GM12864 (cell line): ENCODE data around the gene CHKB.

Source experiments
- DNase-seq: peaks from one replicate; pipeline ENCODE4 v3.0.0-alpha.2; 2011; ENCODE audit warnings: low read depth
- H3K4me3 ChIP-seq: 2 replicates; pipeline ENCODE4 v1.5.1; 2011; ENCODE audit warnings: mild to moderate bottlenecking, low read depth, low read length, control low read depth
- CTCF ChIP-seq: IDR thresholded peaks from 2 replicates; pipeline ENCODE4 v1.5.1; 2011; ENCODE audit warnings: low read depth, mild to moderate bottlenecking, moderate library complexity, low read length, control low read depth, inconsistent platforms; ENCODE audit errors: missing control alignments

CHKB gene

GRCh38 chr22:50581031-50581949, 1.4 kb downstream of the CHKB start:
- TF ChIP-seq CTCF: no peak
- no peak for DNase-seq
- peak overlapping the region; percentile 95 for H3K4me3 ChIP-seq

GRCh38 chr22:50579752-50580151, 2.9 kb downstream of the CHKB start:
- TF ChIP-seq CTCF: no peak
- no peak for DNase-seq
- H3K4me3 ChIP-seq: no peak overlapping the region

DNA sequence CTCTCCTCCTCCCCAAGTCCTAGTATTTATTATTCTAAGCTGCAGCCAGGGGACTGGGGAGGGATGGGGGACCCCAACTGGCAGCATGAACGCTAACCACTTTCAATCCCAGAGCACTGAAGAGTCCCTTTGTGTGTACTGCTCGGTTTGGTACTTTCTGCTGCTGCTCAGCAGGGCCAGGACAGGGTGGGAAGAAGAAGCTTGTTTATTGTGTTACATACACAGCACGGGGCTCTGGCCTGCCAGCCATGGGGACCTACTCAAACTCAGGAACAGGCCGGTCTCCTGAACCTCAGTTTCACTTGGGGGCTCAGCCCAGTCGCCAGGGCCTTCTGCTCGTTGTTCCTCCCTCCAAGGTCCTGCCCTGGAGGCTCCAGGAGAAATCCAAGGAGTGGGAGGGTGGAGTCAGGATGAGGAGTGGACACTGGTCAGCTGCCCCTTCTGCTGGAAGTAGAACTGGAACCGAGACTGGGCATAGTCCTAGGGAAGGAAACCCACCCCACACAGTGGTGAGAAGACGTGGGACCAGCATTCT, 3.8 kb downstream of the CHKB start:
- TF ChIP-seq CTCF: no peak
- no peak overlapping the region for H3K4me3 ChIP-seq
- DNase-seq: no peak

DNA sequence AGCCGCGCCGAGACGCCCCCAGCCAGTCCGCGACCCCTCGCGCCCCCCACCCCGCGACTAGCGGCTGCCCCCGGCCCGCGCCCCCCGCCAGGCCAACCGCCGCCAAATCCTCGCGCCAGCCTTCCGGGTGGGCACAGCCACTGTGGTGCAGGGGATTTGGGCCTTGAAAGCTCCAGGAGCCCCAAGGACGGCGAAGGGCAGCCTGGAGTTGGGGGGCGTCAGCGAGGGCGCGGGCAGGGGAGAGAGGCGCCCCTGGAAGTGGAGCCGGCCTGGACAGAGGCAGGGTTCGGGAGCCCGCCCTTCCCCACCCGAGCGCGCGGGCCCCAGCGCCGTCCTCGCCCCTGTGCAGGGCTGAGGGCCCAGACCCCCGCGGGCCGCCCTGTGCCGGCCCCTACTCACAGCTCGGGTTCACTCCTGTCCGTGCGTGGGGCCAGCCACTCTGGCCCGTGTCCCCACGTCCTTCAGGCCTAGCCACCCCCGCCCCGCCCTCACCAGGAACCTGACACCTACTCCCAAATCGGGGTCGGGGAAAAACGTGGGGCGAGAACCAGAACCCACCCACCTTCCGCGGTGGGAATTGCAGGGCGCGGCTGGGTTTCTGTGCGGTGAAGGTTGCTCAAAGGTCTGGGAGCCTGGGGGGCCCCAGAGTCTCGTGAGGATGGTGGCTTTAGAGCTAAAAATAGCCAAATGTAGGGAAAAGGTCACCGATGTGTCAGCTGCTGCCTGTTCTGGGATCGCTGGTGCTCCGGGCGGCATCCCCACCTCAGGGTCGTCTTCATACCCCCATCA, 4.5 kb downstream of the CHKB start, which contains the start of gene CPT1B:
TSS of gene CPT1B (minus strand) at position 441 of the 789 bp plus-strand sequence. CDS start 512 bp downstream, outside the sequence.
- TF ChIP-seq CTCF: no peak
- no peak within 1 kb of the TSS for H3K4me3 ChIP-seq
- DNase-seq: no peak

DNA sequence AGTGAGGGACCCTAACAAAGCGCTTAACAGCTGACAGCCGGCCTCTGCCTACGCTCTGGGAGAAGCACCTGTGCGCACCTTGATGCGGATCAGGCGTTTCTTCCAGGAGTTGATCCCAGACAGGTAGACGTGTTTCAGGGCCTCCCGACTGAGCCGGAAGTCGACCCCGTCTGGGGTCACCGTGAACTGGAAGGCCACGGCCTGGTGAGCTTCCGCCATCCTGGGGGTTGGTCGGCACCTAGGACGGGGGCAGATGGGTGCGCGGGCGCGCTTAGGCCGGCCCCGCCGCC, 5.0 kb downstream of the CHKB start:
- no peak for DNase-seq
- H3K4me3 ChIP-seq: no peak overlapping the region
- TF ChIP-seq CTCF: no peak

- no peak for TF ChIP-seq CTCF
- no peak overlapping the region for H3K4me3 ChIP-seq
- DNase-seq: no peak
Observed at GRCh38 chr22:50576806-50577696, 5.6 kb downstream of the CHKB start.
